Measurements from ENCODE around the gene HHIPL1.

- TF ChIP-seq CTCF (IDR thresholded peaks at IDR 0.05) (peak; percentile 68 to 91 (median 72)), POLR2A (IDR thresholded peaks at IDR 0.05) (no peak), POLR2AphosphoS5 (IDR thresholded peaks at IDR 0.05; ENCODE audit: insufficient read depth in 1 of 2, low read depth in 1 of 2) (no peak)
Measured at GRCh38 chr14:99682809-99683618, 38.1 kb downstream of the HHIPL1 start.
